Mesothelial cell of epicardium (in vitro differentiated cells): ENCODE results near the gene KLLN. TPM values are rescaled to one million over a fixed set of nuclear protein-coding genes. Genes with fewer than 3 reads are reported as not detected.
A peak's percentile ranks its signal among the peaks of the same experiment; 100 is the strongest.
"Not testable (repeated sequence)": the region's sequence is repeated elsewhere in the genome, so short reads cannot be mapped to it uniquely, and the experiment has no call there.

Experiments
- DNase-seq, 2 experiments: peaks; one replicate each; pipeline ENCODE4 v3.0.0; 2021; ENCODE audit warnings: low spot score in 2 of 2; ENCODE audit not compliant: unreplicated experiment in 2 of 2
- H3K27ac Mint-ChIP-seq: 2 replicates; pipeline ENCODE4 v1.8.0; 2021; ENCODE audit warnings: mixed read lengths
- H3K27me3 Mint-ChIP-seq: 2 replicates; pipeline ENCODE4 v1.8.0; 2021; ENCODE audit warnings: low read depth, mixed read lengths
- H3K36me3 Mint-ChIP-seq: 2 replicates; pipeline ENCODE4 v1.8.0; 2021; ENCODE audit warnings: mixed read lengths
- H3K4me1 Mint-ChIP-seq: 2 replicates; pipeline ENCODE4 v1.8.0; 2021; ENCODE audit warnings: mixed read lengths
- H3K4me3 Mint-ChIP-seq: 2 replicates; pipeline ENCODE4 v1.8.0; 2021; ENCODE audit warnings: mild to moderate bottlenecking, moderate library complexity, mixed read lengths
- H3K9me3 Mint-ChIP-seq: 2 replicates; pipeline ENCODE4 v1.8.0; 2021; ENCODE audit warnings: mixed read lengths
- CTCF ChIP-seq: fragments of 200-600 bp; sonication (generic); IDR thresholded peaks from one replicate; pipeline ENCODE4 v1.5.0; 2021; ENCODE audit warnings: antibody characterized with exemption; ENCODE audit not compliant: unreplicated experiment
- total RNA-seq: library from RNA; stranded (reverse); gene quantifications from 3 replicates; pipeline ENCODE4 v1.2.1, GENCODE V29; 2021

Gene KLLN
- total RNA-seq, 1 donor from 2014 or later, result 1.2 TPM

- Mint-ChIP-seq H3K27me3 (no peaks in the 10 kb centered on the region), H3K36me3 (no peaks in the 10 kb centered on the region), H3K4me3 (peak overlapping the region; percentile 61), H3K27ac (peak overlapping the region; percentile 50), H3K9me3 (no peaks in the 10 kb centered on the region), H3K4me1 (peaks cover 43% of the 10 kb centered on the region)
- TF ChIP-seq CTCF, result no peak
- no peak for DNase-seq
These were observed 4.9 kb upstream of the KLLN start for GRCh38 chr10:87868277-87868676.

GRCh38 chr10:87867453-87867852, 4.1 kb upstream of the KLLN start:
- DNase-seq, result no peak
- no peaks in the 10 kb centered on the region for H3K27me3 Mint-ChIP-seq
- H3K9me3 Mint-ChIP-seq, result no peaks in the 10 kb centered on the region
- H3K4me1 Mint-ChIP-seq, result peaks cover 43% of the 10 kb centered on the region
- H3K27ac Mint-ChIP-seq, result no peak overlapping the region
- H3K36me3 Mint-ChIP-seq, result no peaks in the 10 kb centered on the region
- H3K4me3 Mint-ChIP-seq, result peak overlapping the region; percentile 91
- no peak for TF ChIP-seq CTCF

GRCh38 chr10:87866412-87866974, 3.2 kb upstream of the KLLN start:
- no peak for TF ChIP-seq CTCF
- no peak for DNase-seq
- Mint-ChIP-seq H3K36me3 (no peaks in the 10 kb centered on the region), H3K9me3 (no peaks in the 10 kb centered on the region), H3K27ac (peak overlapping the region; percentile 4), H3K4me1 (peaks cover 45% of the 10 kb centered on the region), H3K4me3 (peak overlapping the region; percentile 91), H3K27me3 (no peaks in the 10 kb centered on the region)

GRCh38 chr10:87865241-87865881, 2.0 kb upstream of the KLLN start:
- Mint-ChIP-seq H3K9me3 (no peaks in the 10 kb centered on the region), H3K27me3 (no peaks in the 10 kb centered on the region), H3K4me1 (peaks cover 45% of the 10 kb centered on the region), H3K27ac (peak overlapping the region; percentile 87), H3K36me3 (no peaks in the 10 kb centered on the region), H3K4me3 (peak overlapping the region; percentile 91)
- DNase-seq, result no peak
- no peak for TF ChIP-seq CTCF

GRCh38 chr10:87864496-87865059, 1.2 kb upstream of the KLLN start:
- Mint-ChIP-seq H3K36me3 (no peaks in the 10 kb centered on the region), H3K9me3 (no peaks in the 10 kb centered on the region), H3K27ac (peak overlapping the region; percentile 93), H3K4me1 (peaks cover 49% of the 10 kb centered on the region), H3K27me3 (no peaks in the 10 kb centered on the region), H3K4me3 (peak overlapping the region; percentile 91)
- DNase-seq, result no peak
- TF ChIP-seq CTCF, result no peak

GRCh38 chr10:87863951-87864495, 690 bp upstream of the KLLN start:
- peak overlapping the region; percentile 93 for H3K27ac Mint-ChIP-seq
- H3K4me3 Mint-ChIP-seq, result peak overlapping the region; percentile 91
- H3K9me3 Mint-ChIP-seq, H3K27me3 Mint-ChIP-seq, H3K36me3 Mint-ChIP-seq: not testable (repeated sequence)
- peaks cover 46% of the 10 kb centered on the region for H3K4me1 Mint-ChIP-seq
- DNase-seq, result peak in 1 of 2 experiments; percentile 49
